Muscle layer of duodenum (tissue), 2 donors: Measurements from ENCODE around the gene MUC20.
"Not testable (repeated sequence)": the region's sequence is repeated elsewhere in the genome, so short reads cannot be mapped to it uniquely, and the experiment has no call there.

Experiments used
- H3K27ac ChIP-seq: one replicate; pipeline ENCODE4 v1.7.0; 2013; ENCODE audit warnings: mild to moderate bottlenecking, low read length
- H3K27me3 ChIP-seq: one replicate; pipeline ENCODE4 v1.7.0; 2013; ENCODE audit warnings: low read depth, mild to moderate bottlenecking, control low read depth, low read length
- H3K36me3 ChIP-seq, 2 donors: one replicate each; pipeline ENCODE4 v1.7.0; 2013; ENCODE audit warnings: low read length in 2 of 2, control low read depth in 1 of 2, mild to moderate bottlenecking in 1 of 2; ENCODE audit not compliant: insufficient read depth in 2 of 2, control insufficient read depth in 1 of 2
- H3K4me1 ChIP-seq, 2 donors: one replicate each; pipeline ENCODE4 v1.7.0; 2013; ENCODE audit warnings: low read length in 2 of 2, mild to moderate bottlenecking in 2 of 2, control low read depth in 1 of 2, moderate library complexity in 1 of 2; ENCODE audit not compliant: insufficient read depth in 2 of 2, control insufficient read depth in 1 of 2
- H3K4me3 ChIP-seq, 2 donors: one replicate each; pipeline ENCODE4 v1.7.0; 2013; ENCODE audit warnings: low read length in 2 of 2, low read depth in 1 of 2, mild to moderate bottlenecking in 1 of 2
- H3K9me3 ChIP-seq, 2 donors: one replicate each; pipeline ENCODE4 v1.7.0; 2013; ENCODE audit warnings: low read length in 2 of 2, control low read depth in 1 of 2, mild to moderate bottlenecking in 1 of 2; ENCODE audit not compliant: control insufficient read depth in 1 of 2
- donor health status: healthy.

MUC20 gene

DNA sequence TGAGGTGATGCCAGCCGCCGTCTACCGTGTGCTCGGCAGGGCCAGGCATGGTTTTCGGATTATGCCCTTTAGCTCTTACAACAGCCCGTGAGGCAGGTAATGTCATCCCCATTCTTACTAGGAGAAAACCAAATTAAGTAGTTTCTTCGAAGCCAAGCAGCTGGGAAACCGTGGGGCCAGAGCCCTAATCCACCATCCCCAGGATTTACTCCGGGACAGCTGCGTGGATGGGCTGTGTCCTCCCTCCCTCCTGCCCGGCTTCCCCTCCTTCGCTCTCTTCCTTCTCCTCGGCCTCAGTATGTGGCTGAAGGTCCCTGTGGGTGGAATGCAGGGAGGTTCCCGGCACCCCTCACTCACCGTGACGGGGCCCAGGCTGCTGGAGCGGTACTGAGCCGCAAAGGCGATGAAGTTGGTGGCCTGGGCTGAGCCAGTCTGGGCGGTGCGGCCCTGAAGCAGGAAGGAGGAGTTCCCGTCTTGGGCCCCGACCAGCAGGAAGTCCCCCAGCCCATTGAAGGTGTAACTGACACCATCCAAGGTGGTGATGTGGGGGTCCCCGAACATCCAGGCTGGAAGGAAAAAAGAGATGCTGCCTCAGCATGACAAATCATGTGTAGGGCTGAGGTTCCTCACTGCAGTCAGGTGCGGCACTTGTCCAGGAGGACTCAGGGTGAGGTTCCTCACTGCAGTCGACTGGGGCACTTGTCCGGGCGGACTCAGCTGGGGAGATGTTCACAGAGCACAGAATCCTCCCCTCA is 42.5 kb downstream of the MUC20 start:
- H3K36me3 ChIP-seq: no peaks in the 10 kb centered on the region
- peaks cover 0 to 12% of the 10 kb centered on the region in 2 donors for H3K4me1 ChIP-seq
- no peak overlapping the region for H3K4me3 ChIP-seq
- no peaks in the 10 kb centered on the region for H3K9me3 ChIP-seq
- no peak overlapping the region for H3K27ac ChIP-seq
- peaks cover 12% of the 10 kb centered on the region for H3K27me3 ChIP-seq

DNA sequence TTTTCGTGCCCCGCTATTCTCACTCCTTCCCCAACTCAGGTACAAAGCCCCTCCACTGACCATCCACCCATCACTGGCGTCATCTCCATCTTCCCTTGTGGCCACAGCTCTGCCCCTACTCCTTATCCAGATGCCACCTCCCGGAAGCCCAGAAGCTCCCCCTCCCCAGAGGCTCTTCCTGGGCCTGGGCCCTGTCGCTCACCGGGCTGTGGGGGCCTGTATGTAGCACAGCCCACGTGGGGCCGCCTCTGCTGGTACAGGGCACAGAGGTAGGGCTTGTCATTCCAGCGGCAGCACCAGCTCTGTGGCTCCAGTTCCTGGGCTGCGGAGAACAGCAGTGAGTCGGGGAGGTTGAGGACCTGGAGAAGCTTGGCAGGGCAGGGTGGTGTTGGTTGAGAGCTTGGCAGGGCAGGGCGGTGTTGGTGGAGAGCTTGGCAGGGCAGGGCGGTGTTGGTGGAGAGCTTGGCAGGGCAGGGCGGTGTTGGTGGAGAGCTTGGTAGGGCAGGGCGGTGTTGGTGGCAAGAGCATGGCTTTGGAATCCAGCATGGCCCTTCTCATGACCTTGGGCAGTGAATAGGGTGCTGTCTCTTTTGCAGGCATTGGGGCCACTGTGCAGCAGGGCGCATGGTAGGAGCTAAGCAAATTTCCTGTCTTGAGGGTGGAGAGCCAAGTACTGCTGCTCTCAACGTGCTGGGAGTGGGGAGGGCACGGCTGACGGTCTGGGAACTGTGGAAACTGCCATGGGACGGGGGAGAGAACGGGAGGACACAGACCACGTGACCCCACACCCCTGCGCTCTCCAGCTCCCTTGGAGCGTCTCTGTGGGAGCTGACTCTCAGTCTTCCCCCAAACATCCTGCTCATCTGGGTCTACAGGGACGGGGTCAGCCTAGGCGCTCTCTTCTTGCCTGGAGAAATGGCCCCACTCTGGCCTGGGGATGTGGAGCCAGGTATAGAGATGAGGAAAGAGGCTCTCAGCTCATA is 43.4 kb downstream of the MUC20 start:
- H3K36me3 ChIP-seq: no peaks in the 10 kb centered on the region
- no peak overlapping the region for H3K4me3 ChIP-seq
- H3K27me3 ChIP-seq: peaks cover 11% of the 10 kb centered on the region
- H3K9me3 ChIP-seq: no peaks in the 10 kb centered on the region
- H3K27ac ChIP-seq: no peak overlapping the region
- H3K4me1 ChIP-seq: peaks cover 0 to 12% of the 10 kb centered on the region in 2 donors

DNA sequence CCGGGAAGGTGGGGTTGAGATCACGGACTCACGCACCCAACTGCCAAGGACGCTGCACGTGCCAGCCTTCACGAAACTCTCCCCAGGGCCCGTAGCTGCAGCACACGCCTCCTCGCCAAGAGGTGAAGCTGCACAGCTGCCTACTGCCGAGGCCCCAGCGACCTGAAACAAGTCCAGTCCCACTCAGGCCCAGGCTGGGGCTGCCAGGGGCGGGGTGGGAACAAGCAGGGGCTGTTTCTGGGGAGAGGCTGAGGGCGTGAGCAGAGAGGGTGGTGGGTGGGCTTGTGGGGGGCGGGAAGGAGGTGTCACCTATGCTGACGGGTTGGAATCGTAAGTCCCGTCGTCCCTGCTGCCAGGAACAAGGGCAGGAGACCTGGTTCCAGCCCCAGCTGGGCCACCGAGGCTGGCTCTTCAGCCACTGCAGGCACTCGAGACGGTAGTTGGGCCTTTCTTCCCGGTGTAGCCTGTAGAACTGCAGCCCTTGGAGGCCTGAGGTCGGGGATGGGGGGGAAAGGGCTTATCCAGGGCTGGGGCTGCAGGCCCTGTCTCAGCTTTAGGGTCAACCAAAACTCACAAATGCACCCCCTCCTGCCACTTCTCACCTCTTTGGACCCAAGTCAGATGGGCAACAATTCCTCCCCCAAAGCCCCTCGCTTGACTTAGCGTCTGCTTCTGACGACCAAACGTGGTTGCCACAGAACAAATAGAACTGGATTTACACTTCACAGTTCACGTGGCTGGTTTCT is 44.4 kb downstream of the MUC20 start:
- peaks cover 0 to 9% of the 10 kb centered on the region in 2 donors for H3K4me1 ChIP-seq
- H3K4me3 ChIP-seq: no peak overlapping the region
- no peaks in the 10 kb centered on the region for H3K36me3 ChIP-seq
- H3K27me3 ChIP-seq: peaks cover 11% of the 10 kb centered on the region
- no peak overlapping the region for H3K27ac ChIP-seq
- no peaks in the 10 kb centered on the region for H3K9me3 ChIP-seq

DNA sequence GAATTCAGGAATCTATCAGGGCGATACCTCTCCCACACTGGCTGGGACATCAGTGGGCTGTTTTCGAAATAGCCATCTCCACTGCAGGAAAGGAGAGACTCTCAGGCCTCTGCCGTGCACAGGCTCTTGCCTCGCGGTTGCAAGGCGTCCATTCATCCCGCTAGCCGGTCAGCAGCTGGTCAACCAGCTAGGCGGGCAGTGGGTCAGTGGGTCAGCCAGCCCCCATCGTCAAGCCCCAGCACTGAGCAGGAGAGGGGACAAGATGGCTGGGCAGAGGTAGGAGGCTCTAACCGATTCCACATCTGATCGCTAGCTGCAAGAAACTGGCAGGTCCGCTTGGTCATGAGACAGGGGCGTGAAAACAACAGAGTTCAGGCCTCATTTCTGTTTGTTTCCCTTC is 45.9 kb downstream of the MUC20 start:
- Histone ChIP-seq H3K4me1 (peaks cover 0 to 2% of the 10 kb centered on the region in 2 donors), H3K36me3 (no peaks in the 10 kb centered on the region), H3K27ac (no peak overlapping the region), H3K9me3 (no peaks in the 10 kb centered on the region), H3K27me3 (no peaks in the 10 kb centered on the region), H3K4me3 (no peak overlapping the region)

DNA sequence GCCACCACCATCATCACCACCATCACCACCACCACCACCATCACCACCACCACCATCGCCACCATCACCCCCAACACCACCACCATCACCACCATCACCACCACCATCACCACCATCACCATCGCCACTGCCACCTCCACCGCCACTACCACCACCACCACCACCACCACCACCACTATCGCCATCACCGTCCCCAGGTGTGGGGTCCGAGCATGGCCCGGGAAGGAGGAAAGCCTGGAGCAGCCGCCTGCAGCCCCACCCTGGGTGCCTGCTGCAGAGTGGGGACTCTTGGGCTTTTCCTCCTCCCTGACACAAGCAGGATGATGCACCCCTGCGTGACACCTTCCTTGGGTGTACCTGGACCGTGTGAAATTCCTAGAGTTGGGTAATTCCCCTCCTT is 47.0 kb downstream of the MUC20 start:
- Histone ChIP-seq H3K27me3 (no peaks in the 10 kb centered on the region), H3K36me3 (no peaks in the 10 kb centered on the region), H3K4me1 (no peaks in the 10 kb centered on the region), H3K4me3 (no peak overlapping the region), H3K27ac (no peak overlapping the region), H3K9me3 (no peaks in the 10 kb centered on the region)

DNA sequence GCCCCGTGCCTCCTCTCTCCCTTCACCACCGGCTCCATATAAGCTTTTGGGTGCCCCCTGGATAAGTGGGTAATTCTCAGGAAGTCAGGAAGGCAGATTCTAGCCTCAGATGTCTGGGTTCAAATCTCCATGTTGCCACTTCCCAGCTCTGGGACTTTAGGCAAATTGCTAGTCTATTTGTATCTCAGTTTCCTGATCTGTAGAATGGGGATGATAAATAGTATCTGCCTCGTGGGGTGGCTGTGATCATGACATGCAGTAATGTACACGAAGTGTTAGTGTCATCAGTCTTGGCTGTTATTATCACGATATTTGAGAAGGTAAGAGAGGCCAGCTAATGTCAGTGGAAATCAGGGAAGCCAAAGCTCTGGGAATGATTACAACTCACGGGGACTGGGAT is 47.6 kb downstream of the MUC20 start:
- no peak overlapping the region for H3K27ac ChIP-seq
- no peaks in the 10 kb centered on the region for H3K36me3 ChIP-seq
- no peaks in the 10 kb centered on the region for H3K4me1 ChIP-seq
- H3K9me3 ChIP-seq: no peaks in the 10 kb centered on the region
- H3K27me3 ChIP-seq: no peaks in the 10 kb centered on the region
- no peak overlapping the region for H3K4me3 ChIP-seq

DNA sequence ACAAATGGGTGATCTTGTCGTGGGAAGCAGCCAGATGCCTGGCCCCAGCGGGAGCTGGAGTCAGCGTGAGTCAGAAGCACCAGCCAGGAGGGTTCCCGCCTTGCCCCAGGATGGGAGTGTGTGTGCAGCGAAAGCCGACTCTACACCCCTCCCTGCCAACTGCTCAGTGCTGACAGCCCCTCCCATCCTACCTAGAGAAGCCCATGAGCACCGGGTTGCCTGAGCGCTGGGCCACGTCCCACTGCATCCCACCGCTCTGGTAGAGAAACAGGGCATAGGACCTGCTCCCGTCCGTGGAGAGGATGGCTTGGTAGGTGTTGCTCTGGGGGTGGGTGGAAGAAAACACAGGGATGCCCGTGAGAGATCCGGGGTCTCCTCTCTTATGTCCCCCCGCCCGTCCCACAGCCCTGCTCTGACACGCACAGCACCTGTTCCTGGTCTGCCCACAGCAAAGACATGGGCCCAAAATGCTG is 48.1 kb downstream of the MUC20 start:
- no peaks in the 10 kb centered on the region for H3K27me3 ChIP-seq

DNA sequence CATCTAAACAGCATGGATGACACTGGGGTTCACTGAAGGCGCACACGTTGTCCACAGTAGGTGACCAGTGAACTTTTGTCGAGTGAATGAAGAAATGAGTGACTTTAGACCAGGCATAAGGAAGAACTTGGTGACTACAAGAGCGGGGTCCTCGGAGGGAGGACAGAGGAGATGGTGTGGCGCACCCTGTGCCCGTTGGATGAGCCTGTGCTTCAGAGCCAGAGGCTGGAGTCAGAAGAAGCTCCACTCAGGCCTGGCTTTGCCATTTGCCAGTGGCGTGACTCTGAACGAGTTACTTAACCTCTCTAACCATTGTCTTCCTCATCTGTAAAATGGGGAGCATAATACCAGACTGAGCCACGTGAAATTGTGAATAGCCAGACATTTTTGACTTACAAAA is 48.8 kb downstream of the MUC20 start:
- H3K9me3 ChIP-seq: no peaks in the 10 kb centered on the region
- no peak overlapping the region for H3K4me3 ChIP-seq
- H3K27ac ChIP-seq: no peak overlapping the region
- no peaks in the 10 kb centered on the region for H3K27me3 ChIP-seq
- H3K36me3 ChIP-seq: no peaks in the 10 kb centered on the region
- no peaks in the 10 kb centered on the region for H3K4me1 ChIP-seq

More for the DNA sequence above, 48.1 kb downstream of the MUC20 start:
- no peak overlapping the region for H3K4me3 ChIP-seq
- H3K27ac ChIP-seq: no peak overlapping the region
- no peaks in the 10 kb centered on the region for H3K9me3 ChIP-seq
- H3K4me1 ChIP-seq: no peaks in the 10 kb centered on the region
- no peaks in the 10 kb centered on the region for H3K36me3 ChIP-seq

DNA sequence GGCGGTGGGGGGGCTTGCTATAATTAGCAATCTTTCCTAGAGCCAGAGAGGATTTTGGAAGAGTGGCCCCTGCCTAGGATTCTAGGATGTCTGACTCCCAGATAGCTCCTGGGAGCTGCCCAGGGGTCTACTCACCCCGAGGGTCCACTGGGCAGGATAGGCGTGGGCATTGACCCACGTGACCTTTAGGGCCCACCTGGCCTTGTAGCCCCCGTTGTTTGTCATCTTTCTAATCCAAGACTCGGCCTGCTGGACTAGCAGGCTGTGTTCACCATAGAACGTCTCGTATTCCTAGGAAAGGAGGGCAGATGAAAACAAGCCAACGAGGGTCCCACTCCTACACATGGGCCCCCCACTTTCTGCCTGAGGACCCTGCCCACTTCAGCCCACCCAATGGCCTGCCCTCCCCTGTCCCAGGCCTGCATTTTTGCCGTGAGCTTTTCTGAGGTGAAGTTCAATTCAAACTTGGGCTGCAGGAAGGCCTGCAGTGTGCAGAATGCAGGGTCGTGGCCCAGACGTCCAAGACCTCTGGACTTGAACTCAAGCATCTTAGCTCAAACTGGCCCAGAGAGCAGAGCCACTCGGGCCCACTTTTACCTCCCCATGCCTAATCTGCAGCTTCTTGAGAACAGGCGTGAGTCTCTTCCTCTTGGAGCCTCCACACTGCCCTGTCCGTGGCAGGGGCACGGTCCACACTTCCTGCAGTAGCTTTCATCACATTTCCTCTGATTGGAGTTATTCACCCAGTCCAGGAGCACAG is 49.5 kb downstream of the MUC20 start:
- Histone ChIP-seq H3K9me3 (no peaks in the 10 kb centered on the region), H3K4me1 (no peaks in the 10 kb centered on the region), H3K27ac (no peak overlapping the region), H3K4me3 (no peak overlapping the region), H3K27me3 (no peaks in the 10 kb centered on the region), H3K36me3 (no peaks in the 10 kb centered on the region)

DNA sequence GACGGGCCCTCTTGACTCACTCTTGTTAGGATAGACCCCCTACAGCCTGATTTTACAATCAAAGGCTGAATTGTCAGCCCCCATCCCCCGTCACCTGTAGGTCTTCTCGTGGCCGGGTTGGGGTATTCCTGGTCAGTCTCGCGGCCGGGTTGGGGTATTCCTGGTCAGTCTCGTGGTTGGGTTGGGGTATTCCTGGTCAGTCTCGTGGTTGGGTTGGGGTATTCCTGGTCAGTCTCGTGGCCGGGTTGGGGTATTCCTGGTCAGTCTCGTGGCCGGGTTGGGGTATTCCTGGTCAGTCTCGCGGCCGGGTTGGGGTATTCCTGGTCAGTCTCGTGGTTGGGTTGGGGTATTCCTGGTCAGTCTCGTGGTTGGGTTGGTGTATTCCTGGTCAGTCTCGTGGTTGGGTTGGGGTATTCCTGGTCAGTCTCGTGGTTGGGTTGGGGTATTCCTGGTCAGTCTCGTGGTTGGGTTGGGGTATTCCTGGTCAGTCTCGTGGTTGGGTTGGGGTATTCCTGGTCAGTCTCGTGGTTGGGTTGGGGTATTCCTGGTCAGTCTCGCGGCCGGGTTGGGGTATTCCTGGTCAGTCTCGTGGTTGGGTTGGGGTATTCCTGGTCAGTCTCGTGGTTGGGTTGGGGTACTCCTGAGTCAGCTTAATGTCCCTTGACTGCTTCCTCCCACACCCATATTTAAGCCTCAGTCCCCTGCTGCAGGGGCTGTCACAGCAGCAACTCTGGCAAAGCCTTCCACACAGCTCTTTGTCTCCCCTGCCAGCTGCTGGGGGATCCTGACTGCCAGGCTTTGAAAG is 50.3 kb downstream of the MUC20 start:
- not testable (repeated sequence) for H3K9me3 ChIP-seq, H3K4me1 ChIP-seq, H3K36me3 ChIP-seq, H3K4me3 ChIP-seq, H3K27me3 ChIP-seq, H3K27ac ChIP-seq
